Right lobe of liver (tissue), 4 donors: ENCODE results near the gene SRC.

Experiments used
- POLR2A ChIP-seq: fragments of 450-650 bp; IDR thresholded peaks from one replicate; pipeline ENCODE4 v1.6.1; 2017; ENCODE audit warnings: antibody characterized with exemption, mild to moderate bottlenecking
- TF ChIP-seq, protein P1 (sequence below), 4 donors: fragments of 200-600 bp in 3 of 4; fragments of 450-650 bp in 1 of 4; IDR thresholded peaks; one replicate each; pipeline versions ENCODE4 v1.5.1 to v1.8.0; 2016 to 2022; ENCODE audit warnings: antibody characterized with exemption in 4 of 4, mild to moderate bottlenecking in 2 of 4
- donor health status: DM: no; HTN: no; CAD: no.
- donor health status: DM: no; HTN: no; CAD: no.
- donor health status: DM: no; HTN: yes; CAD: no.

DNA sequence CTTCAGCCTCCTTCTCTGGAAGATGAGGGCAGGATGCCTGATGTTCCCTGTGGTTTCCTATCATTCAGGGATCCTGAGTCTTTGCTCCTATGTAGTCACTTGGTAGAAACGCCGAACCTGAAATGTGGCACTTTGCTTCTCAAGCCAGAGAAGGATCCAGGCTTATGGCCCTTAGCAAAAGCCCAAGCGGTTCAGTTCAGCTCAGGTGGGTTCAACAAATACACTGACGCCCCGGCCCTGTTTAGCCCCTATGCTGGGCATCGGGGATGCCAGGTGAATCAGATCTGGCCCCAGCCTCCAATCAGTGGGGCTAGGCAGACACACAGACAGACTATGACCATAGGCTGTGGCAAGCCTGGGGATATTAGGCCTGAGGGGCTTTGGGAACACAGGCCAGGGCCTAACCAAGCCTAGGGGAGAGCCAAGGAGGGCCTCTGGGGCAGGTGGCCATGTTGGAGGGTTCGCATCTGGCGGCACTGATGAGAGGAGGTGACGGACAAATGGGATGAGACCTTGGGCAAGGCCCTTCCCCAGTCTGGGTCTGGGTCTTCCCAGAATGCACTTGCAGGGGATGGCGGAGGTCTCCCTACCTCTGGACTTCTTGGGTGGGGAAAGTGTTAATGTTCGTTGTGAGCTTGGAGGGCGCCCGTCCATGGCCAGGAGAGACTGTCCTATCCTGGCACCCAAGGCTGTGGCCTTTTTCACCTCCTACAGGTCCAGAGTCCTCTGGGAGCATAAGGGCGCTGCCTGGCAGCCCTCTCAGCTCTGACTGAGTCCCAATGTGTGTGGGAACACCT lies 17.6 kb upstream of the SRC start:
- no peak for TF ChIP-seq POLR2A
- TF ChIP-seq, protein P1, sequence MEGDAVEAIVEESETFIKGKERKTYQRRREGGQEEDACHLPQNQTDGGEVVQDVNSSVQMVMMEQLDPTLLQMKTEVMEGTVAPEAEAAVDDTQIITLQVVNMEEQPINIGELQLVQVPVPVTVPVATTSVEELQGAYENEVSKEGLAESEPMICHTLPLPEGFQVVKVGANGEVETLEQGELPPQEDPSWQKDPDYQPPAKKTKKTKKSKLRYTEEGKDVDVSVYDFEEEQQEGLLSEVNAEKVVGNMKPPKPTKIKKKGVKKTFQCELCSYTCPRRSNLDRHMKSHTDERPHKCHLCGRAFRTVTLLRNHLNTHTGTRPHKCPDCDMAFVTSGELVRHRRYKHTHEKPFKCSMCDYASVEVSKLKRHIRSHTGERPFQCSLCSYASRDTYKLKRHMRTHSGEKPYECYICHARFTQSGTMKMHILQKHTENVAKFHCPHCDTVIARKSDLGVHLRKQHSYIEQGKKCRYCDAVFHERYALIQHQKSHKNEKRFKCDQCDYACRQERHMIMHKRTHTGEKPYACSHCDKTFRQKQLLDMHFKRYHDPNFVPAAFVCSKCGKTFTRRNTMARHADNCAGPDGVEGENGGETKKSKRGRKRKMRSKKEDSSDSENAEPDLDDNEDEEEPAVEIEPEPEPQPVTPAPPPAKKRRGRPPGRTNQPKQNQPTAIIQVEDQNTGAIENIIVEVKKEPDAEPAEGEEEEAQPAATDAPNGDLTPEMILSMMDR (IDR thresholded peaks at IDR 0.05): no peak
